Measurements from ENCODE around the gene TMEM170A. TPM values are rescaled to one million over a fixed set of nuclear protein-coding genes. Genes with fewer than 3 reads are reported as not detected.
"Not testable (repeated sequence)": the region's sequence is repeated elsewhere in the genome, so short reads cannot be mapped to it uniquely, and the experiment has no call there.

The TMEM170A gene
- total and polyA plus RNA-seq, 2 of the 13 experiments (the other 11 are each of a cell fraction or from before 2014, with no cell fraction given): 35.7 to 39.7 TPM

- H3K9ac ChIP-seq (ENCODE audit: insufficient read depth, low read depth, low read length); BruUV-seq (replicated peaks); FAIRE-seq; DNase-seq (ENCODE audit: low spot score); H3K27me3 ChIP-seq (ENCODE audit: control insufficient read depth in 1 of 2, insufficient read depth in 2 of 2, low read length in 2 of 2); H3K27ac ChIP-seq (ENCODE audit: extremely low read length, insufficient read depth, low read length); H2AFZ ChIP-seq (ENCODE audit: low read length); intact Hi-C loops (cut with micrococcal nuclease; ENCODE audit: unreplicated experiment); H3K4me3 ChIP-seq (replicated peaks in 1 of 3; ENCODE audit: insufficient read depth in 1 of 3, low read depth in 2 of 3, low read length in 3 of 3); in situ Hi-C loops (cut with HindIII; ENCODE audit: extremely low pct_ligation_motif_present, low pct_unique_long_range_greater_than_20kb); H3K36me3 ChIP-seq (replicated peaks in 1 of 2; ENCODE audit: control insufficient read depth in 1 of 2, insufficient read depth in 2 of 2, low read length in 2 of 2); H3K4me2 ChIP-seq (ENCODE audit: low read depth, low read length); CTCF ChIA-PET (ENCODE audit: low intra/inter-chr PET ratio, low total read pairs); H3K9me3 ChIP-seq (ENCODE audit: low read length); ATAC-seq: not testable (repeated sequence)
- POLR2A ChIA-PET: interaction anchor here (1.6 kb wide), 1 partner anchor 23 kb away, joined by 6 read pairs; the partner anchor contains the start of gene CFDP1
- peaks cover 79% of the 10 kb centered on the region for H3K79me2 ChIP-seq (ENCODE audit: insufficient read depth, low read length)
- H4K20me1 ChIP-seq (ENCODE audit: insufficient read depth, low read length): peaks cover 22% of the 10 kb centered on the region; the same call in 1 of the 2 replicates
- peaks cover 46% of the 10 kb centered on the region for H3K4me1 ChIP-seq (ENCODE audit: insufficient read depth, low read length)
- 100% methylated on average over 4 of the region's 4 CpGs for WGBS (ENCODE audit: low lambda C conversion rate)
Measured at GRCh38 chr16:75456486-75456885, 8.0 kb downstream of the TMEM170A start.

- H3K27ac ChIP-seq (ENCODE audit: extremely low read length, insufficient read depth, low read length): no peak overlapping the region
- no peak overlapping the region for H3K4me3 ChIP-seq (replicated peaks in 1 of 3; ENCODE audit: insufficient read depth in 1 of 3, low read depth in 2 of 3, low read length in 3 of 3)
- peaks cover 76% of the 10 kb centered on the region for H3K79me2 ChIP-seq (ENCODE audit: insufficient read depth, low read length)
- intact Hi-C loops (cut with micrococcal nuclease; ENCODE audit: unreplicated experiment) (no loop called here), in situ Hi-C loops (cut with HindIII; ENCODE audit: extremely low pct_ligation_motif_present, low pct_unique_long_range_greater_than_20kb) (no loop called here)
- BruUV-seq (replicated peaks): no TSS peak
- H3K9ac ChIP-seq (ENCODE audit: insufficient read depth, low read depth, low read length): no peak overlapping the region
- no peaks in the 10 kb centered on the region for H3K27me3 ChIP-seq (ENCODE audit: control insufficient read depth in 1 of 2, insufficient read depth in 2 of 2, low read length in 2 of 2)
- peaks cover 17% of the 10 kb centered on the region; the same call in 1 of the 2 replicates for H4K20me1 ChIP-seq (ENCODE audit: insufficient read depth, low read length)
- H3K4me2 ChIP-seq (ENCODE audit: low read depth, low read length): no peak overlapping the region
- ATAC-seq (no peak), FAIRE-seq (no peak), DNase-seq (ENCODE audit: low spot score) (no peak)
- H3K9me3 ChIP-seq (ENCODE audit: low read length): no peaks in the 10 kb centered on the region
- H2AFZ ChIP-seq (ENCODE audit: low read length): no peak overlapping the region
- peaks cover 38% of the 10 kb centered on the region for H3K4me1 ChIP-seq (ENCODE audit: insufficient read depth, low read length)
- ChIA-PET POLR2A (interaction anchor here (1.6 kb wide), 1 partner anchor 22 kb away, joined by 6 read pairs; the partner anchor contains the start of gene CFDP1), CTCF (ENCODE audit: low intra/inter-chr PET ratio, low total read pairs) (no interaction called here)
- 97% methylated on average over 5 of the region's 5 CpGs for WGBS (ENCODE audit: low lambda C conversion rate)
- peaks cover 10 to 11% of the 10 kb centered on the region in 2 experiments; a peak in 4 of 5 replicates for H3K36me3 ChIP-seq (replicated peaks in 1 of 2; ENCODE audit: control insufficient read depth in 1 of 2, insufficient read depth in 2 of 2, low read length in 2 of 2)
- TF ChIP-seq MYNN (CRISPR knock-in tag; IDR thresholded peaks at IDR 0.05; ENCODE audit: low read depth): no peak
- TF ChIP-seq, protein P1, sequence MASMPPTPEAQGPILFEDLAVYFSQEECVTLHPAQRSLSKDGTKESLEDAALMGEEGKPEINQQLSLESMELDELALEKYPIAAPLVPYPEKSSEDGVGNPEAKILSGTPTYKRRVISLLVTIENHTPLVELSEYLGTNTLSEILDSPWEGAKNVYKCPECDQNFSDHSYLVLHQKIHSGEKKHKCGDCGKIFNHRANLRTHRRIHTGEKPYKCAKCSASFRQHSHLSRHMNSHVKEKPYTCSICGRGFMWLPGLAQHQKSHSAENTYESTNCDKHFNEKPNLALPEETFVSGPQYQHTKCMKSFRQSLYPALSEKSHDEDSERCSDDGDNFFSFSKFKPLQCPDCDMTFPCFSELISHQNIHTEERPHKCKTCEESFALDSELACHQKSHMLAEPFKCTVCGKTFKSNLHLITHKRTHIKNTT (CRISPR knock-in tag; IDR thresholded peaks at IDR 0.05): no peak
- TF ChIP-seq, protein P2, sequence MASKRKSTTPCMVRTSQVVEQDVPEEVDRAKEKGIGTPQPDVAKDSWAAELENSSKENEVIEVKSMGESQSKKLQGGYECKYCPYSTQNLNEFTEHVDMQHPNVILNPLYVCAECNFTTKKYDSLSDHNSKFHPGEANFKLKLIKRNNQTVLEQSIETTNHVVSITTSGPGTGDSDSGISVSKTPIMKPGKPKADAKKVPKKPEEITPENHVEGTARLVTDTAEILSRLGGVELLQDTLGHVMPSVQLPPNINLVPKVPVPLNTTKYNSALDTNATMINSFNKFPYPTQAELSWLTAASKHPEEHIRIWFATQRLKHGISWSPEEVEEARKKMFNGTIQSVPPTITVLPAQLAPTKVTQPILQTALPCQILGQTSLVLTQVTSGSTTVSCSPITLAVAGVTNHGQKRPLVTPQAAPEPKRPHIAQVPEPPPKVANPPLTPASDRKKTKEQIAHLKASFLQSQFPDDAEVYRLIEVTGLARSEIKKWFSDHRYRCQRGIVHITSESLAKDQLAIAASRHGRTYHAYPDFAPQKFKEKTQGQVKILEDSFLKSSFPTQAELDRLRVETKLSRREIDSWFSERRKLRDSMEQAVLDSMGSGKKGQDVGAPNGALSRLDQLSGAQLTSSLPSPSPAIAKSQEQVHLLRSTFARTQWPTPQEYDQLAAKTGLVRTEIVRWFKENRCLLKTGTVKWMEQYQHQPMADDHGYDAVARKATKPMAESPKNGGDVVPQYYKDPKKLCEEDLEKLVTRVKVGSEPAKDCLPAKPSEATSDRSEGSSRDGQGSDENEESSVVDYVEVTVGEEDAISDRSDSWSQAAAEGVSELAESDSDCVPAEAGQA (IDR thresholded peaks at IDR 0.05; ENCODE audit: low read depth): no peak
- TF ChIP-seq, protein P2 (CRISPR knock-in tag; IDR thresholded peaks at IDR 0.05; ENCODE audit: borderline replicate concordance): no peak
- no peak for TF ChIP-seq CSRNP1 (CRISPR knock-in tag; IDR thresholded peaks at IDR 0.05)
- TF ChIP-seq PBX2 (CRISPR knock-in tag; IDR thresholded peaks at IDR 0.05): no peak
- TF ChIP-seq HDAC6 (IDR thresholded peaks at IDR 0.05; ENCODE audit: low read depth, low read length): no peak
Measured at GRCh38 chr16:75455677-75456076, 8.8 kb downstream of the TMEM170A start.
